ENCODE measurements around the gene UGT1A5. TPM values are rescaled to one million over a fixed set of nuclear protein-coding genes. Genes with fewer than 3 reads are reported as not detected.

UGT1A5 gene
- total and polyA plus RNA-seq, 10 of the 15 experiments (the other 5 are each of a cell fraction or from before 2014, with no cell fraction given) = not detected

DNA sequence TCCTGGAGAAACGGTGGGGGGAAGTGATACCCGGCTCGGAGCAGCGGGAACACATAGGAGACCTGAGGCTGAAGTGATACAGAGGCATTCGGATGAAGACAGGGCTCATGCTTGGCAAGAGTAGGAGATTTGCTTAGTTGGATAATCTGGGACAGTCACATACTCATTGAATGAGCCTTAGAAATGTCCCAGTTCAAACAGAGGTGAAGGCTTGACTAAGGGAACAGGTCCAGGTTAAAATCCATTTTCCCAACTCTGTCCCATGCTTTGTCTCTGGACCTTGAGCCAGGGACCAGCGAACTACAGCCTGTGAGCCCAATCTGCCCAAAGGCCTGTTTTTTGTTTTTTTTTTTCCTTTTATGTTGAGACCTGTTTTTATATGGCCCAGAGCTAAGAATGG lies 18.7 kb upstream of the UGT1A5 start:
- no peak for FAIRE-seq
- 59% methylated on average over 6 of the region's 6 CpGs for WGBS (ENCODE audit: insufficient coverage, insufficient replicate concordance, low lambda C conversion rate, missing lambda C conversion rate)

More for the DNA sequence above, 18.7 kb upstream of the UGT1A5 start:
- Histone ChIP-seq H3K4me1 (ENCODE audit: control insufficient read depth, insufficient read depth, low read length) (no peaks in the 10 kb centered on the region), H4K20me1 (ENCODE audit: control insufficient read depth, insufficient read depth) (no peaks in the 10 kb centered on the region), H3K9me3 (replicated peaks; ENCODE audit: control insufficient read depth, insufficient read depth, low read length) (no peaks in the 10 kb centered on the region), H3K9ac (ENCODE audit: control insufficient read depth, insufficient read depth, low read length) (no peak overlapping the region), H2AFZ (ENCODE audit: control insufficient read depth, low read depth, low read length) (no peak overlapping the region), H3K27me3 (replicated peaks in 1 of 2; ENCODE audit: control insufficient read depth in 2 of 2, insufficient read depth in 2 of 2, low read length in 1 of 2) (0 out of 4 replicates have a peak, but pooled peaks cover 0 to 3% of the 10 kb centered on the region in 2 experiments), H3K4me3 (no peak overlapping the region), H3K4me2 (ENCODE audit: control insufficient read depth, insufficient read depth) (no peak overlapping the region), H3K79me2 (ENCODE audit: control insufficient read depth, insufficient read depth, low read length) (no peaks in the 10 kb centered on the region), H3K27ac (ENCODE audit: control insufficient read depth, insufficient read depth) (no peak overlapping the region), H3K36me3 (ENCODE audit: control insufficient read depth in 2 of 2, insufficient read depth in 2 of 2, low read length in 1 of 2) (no peaks in the 10 kb centered on the region)
- ChIA-PET SMC1A (ENCODE audit: uncharacterized antibody, unreplicated experiment) (no interaction called here), RAD21 (ENCODE audit: unreplicated experiment) (no interaction called here), POLR2A (no interaction called here), CTCF (no interaction called here)
- no peak for DNase-seq (ENCODE audit: low read depth, low spot score)
- TF ChIP-seq ZNF274 (IDR thresholded peaks at IDR 0.05; ENCODE audit: insufficient read depth, insufficient read length) (no peak), RAD21 (IDR thresholded peaks at IDR 0.05; ENCODE audit: insufficient read depth, low read depth, low read length) (no peak), ZNF622 (IDR thresholded peaks at IDR 0.05) (no peak), BRCA1 (IDR thresholded peaks at IDR 0.05; ENCODE audit: low read depth, low read length) (no peak)
- TF ChIP-seq, protein P1, sequence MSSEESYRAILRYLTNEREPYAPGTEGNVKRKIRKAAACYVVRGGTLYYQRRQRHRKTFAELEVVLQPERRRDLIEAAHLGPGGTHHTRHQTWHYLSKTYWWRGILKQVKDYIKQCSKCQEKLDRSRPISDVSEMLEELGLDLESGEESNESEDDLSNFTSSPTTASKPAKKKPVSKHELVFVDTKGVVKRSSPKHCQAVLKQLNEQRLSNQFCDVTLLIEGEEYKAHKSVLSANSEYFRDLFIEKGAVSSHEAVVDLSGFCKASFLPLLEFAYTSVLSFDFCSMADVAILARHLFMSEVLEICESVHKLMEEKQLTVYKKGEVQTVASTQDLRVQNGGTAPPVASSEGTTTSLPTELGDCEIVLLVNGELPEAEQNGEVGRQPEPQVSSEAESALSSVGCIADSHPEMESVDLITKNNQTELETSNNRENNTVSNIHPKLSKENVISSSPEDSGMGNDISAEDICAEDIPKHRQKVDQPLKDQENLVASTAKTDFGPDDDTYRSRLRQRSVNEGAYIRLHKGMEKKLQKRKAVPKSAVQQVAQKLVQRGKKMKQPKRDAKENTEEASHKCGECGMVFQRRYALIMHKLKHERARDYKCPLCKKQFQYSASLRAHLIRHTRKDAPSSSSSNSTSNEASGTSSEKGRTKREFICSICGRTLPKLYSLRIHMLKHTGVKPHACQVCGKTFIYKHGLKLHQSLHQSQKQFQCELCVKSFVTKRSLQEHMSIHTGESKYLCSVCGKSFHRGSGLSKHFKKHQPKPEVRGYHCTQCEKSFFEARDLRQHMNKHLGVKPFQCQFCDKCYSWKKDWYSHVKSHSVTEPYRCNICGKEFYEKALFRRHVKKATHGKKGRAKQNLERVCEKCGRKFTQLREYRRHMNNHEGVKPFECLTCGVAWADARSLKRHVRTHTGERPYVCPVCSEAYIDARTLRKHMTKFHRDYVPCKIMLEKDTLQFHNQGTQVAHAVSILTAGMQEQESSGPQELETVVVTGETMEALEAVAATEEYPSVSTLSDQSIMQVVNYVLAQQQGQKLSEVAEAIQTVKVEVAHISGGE (CRISPR knock-in tag; IDR thresholded peaks at IDR 0.05) = no peak
- intact Hi-C loops (cut with micrococcal nuclease; ENCODE audit: unreplicated experiment) = no loop called here
- ATAC-seq = no peak
- BruUV-seq (replicated peaks) = no TSS peak
- in situ Hi-C loops (cut with MboI) = no loop called here

Data from GM12878 (cell line).